Stromal cell of bone marrow (primary cell): ENCODE results near the gene GLCE.
"Not testable (repeated sequence)": the region's sequence is repeated elsewhere in the genome, so short reads cannot be mapped to it uniquely, and the experiment has no call there.

Source experiments
- DNase-seq: peaks from one replicate; pipeline ENCODE4 v3.0.0-alpha.2; 2012; ENCODE audit warnings: low read depth

Gene GLCE

GRCh38 chr15:69159805-69160140 is 662 bp upstream of the GLCE start:
- no peak for DNase-seq

GRCh38 chr15:69161079-69161877 is 843 bp downstream of the GLCE start:
- DNase-seq = peak; percentile 15

- DNase-seq = no peak
Observed at GRCh38 chr15:69161878-69162213, 1.4 kb downstream of the GLCE start.

GRCh38 chr15:69163141-69163669 is 2.8 kb downstream of the GLCE start:
- no peak for DNase-seq

- DNase-seq = no peak
Observed at GRCh38 chr15:69164807-69165636, 4.6 kb downstream of the GLCE start.

GRCh38 chr15:69165637-69166025 is 5.2 kb downstream of the GLCE start:
- no peak for DNase-seq

- no peak for DNase-seq
Observed at GRCh38 chr15:69167218-69167846, 6.9 kb downstream of the GLCE start.

- DNase-seq = not testable (repeated sequence)
Observed at GRCh38 chr15:69168361-69168760, 7.9 kb downstream of the GLCE start.

GRCh38 chr15:69169540-69169939 is 9.1 kb downstream of the GLCE start:
- DNase-seq = not testable (repeated sequence)

- DNase-seq = no peak
Observed at GRCh38 chr15:69170597-69170996, 10.2 kb downstream of the GLCE start.

GRCh38 chr15:69172847-69173246 is 12.4 kb downstream of the GLCE start:
- DNase-seq = no peak

- no peak for DNase-seq
Observed at GRCh38 chr15:69175536-69175935, 15.1 kb downstream of the GLCE start.

- DNase-seq = no peak
Observed at GRCh38 chr15:69181424-69181823, 21.0 kb downstream of the GLCE start.

GRCh38 chr15:69185216-69185615 is 24.8 kb downstream of the GLCE start:
- no peak for DNase-seq

GRCh38 chr15:69185706-69186105 is 25.3 kb downstream of the GLCE start:
- no peak for DNase-seq

GRCh38 chr15:69189157-69189556 is 28.7 kb downstream of the GLCE start:
- DNase-seq = no peak

- no peak for DNase-seq
Observed at GRCh38 chr15:69190091-69190490, 29.7 kb downstream of the GLCE start.

- no peak for DNase-seq
Observed at GRCh38 chr15:69190504-69190903, 30.1 kb downstream of the GLCE start.

- DNase-seq = no peak
Observed at GRCh38 chr15:69194025-69194827, 33.8 kb downstream of the GLCE start.

GRCh38 chr15:69194854-69195253 is 34.4 kb downstream of the GLCE start:
- DNase-seq = no peak

- no peak for DNase-seq
Observed at GRCh38 chr15:69200832-69201745, 40.7 kb downstream of the GLCE start.
